Measurements from ENCODE around the gene STH. TPM values are rescaled to one million over a fixed set of nuclear protein-coding genes. Genes with fewer than 3 reads are reported as not detected.

STH gene
- total RNA-seq, 1 donor from 2014 or later, result not detected

Other genes starting within 250 kb of the STH start
- not detected in 2 replicates for gene CRHR1, start 214.9 kb upstream of the STH start, total RNA-seq
- gene SPPL2C, start 154.4 kb upstream of the STH start, total RNA-seq, result not detected in 2 replicates
- under 0.01 and 0.05 TPM in 2 replicates for gene MAPT, start 104.7 kb upstream of the STH start, total RNA-seq
- gene KANSL1, start 194.2 kb downstream of the STH start, total RNA-seq, result 52.9 and 87.0 TPM in 2 replicates